ENCODE measurements around the gene FRAT2. TPM values are rescaled to one million over a fixed set of nuclear protein-coding genes. Genes with fewer than 3 reads are reported as not detected.

The FRAT2 gene
- total RNA-seq, 1 donor from 2014 or later = 38.7 TPM

GRCh38 chr10:97318772-97319651 is 15.5 kb downstream of the FRAT2 start, which contains the start of gene FRAT1:
FRAT1 (plus strand) TSS chr10:97319271; CDS start chr10:97319454, 183 bp downstream.
- H3K27me3 Mint-ChIP-seq = no peaks in the 10 kb centered on the region
- no peak for TF ChIP-seq CTCF (IDR thresholded peaks at IDR 0.05; ENCODE audit: unreplicated experiment)
- H3K4me1 Mint-ChIP-seq (ENCODE audit: low read depth) = peaks cover 26% of the 10 kb centered on the region
- peak; percentile 84 for DNase-seq (ENCODE audit: low spot score, unreplicated experiment)
- no peaks in the 10 kb centered on the region for H3K9me3 Mint-ChIP-seq (ENCODE audit: low read depth)
- H3K36me3 Mint-ChIP-seq (ENCODE audit: insufficient read depth) = no peaks in the 10 kb centered on the region
- H3K27ac Mint-ChIP-seq = peak within 1 kb of the TSS; percentile 100
- H3K4me3 Mint-ChIP-seq (ENCODE audit: low read depth) = peak within 1 kb of the TSS; percentile 88

- Mint-ChIP-seq H3K4me3 (ENCODE audit: low read depth) (no peak overlapping the region), H3K4me1 (ENCODE audit: low read depth) (peaks cover 3% of the 10 kb centered on the region), H3K27ac (no peak overlapping the region), H3K27me3 (no peaks in the 10 kb centered on the region), H3K36me3 (ENCODE audit: insufficient read depth) (no peaks in the 10 kb centered on the region), H3K9me3 (ENCODE audit: low read depth) (no peaks in the 10 kb centered on the region)
- TF ChIP-seq CTCF (IDR thresholded peaks at IDR 0.05; ENCODE audit: unreplicated experiment) = no peak
- DNase-seq (ENCODE audit: low spot score, unreplicated experiment) = no peak
These were observed 19.9 kb downstream of the FRAT2 start for GRCh38 chr10:97314671-97315070.

DNA sequence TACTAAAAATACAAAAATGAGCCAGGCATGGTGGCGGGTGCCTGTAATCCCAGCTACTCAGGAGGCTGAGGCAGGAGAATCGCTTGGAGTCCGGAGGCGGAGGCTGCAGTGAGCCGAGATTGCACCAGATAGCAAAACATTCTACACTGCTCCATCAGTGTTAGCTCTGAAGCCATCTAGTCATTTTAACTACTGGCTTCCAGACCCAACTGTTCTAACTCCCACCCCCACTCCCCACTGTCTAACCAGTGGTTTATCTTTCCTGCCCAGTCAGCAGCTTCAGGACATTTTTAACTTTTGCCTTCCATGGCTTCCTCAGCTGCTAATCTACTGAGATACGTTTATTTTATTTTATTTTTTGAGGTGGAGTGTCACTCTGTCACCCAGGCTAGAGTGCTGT is 21.6 kb downstream of the FRAT2 start:
- Mint-ChIP-seq H3K27me3 (no peaks in the 10 kb centered on the region), H3K4me3 (ENCODE audit: low read depth) (no peak overlapping the region), H3K36me3 (ENCODE audit: insufficient read depth) (no peaks in the 10 kb centered on the region), H3K27ac (no peak overlapping the region), H3K4me1 (ENCODE audit: low read depth) (no peaks in the 10 kb centered on the region), H3K9me3 (ENCODE audit: low read depth) (no peaks in the 10 kb centered on the region)
- no peak for DNase-seq (ENCODE audit: low spot score, unreplicated experiment)
- no peak for TF ChIP-seq CTCF (IDR thresholded peaks at IDR 0.05; ENCODE audit: unreplicated experiment)

GRCh38 chr10:97311111-97311626 is 23.4 kb downstream of the FRAT2 start:
- no peak overlapping the region for H3K27ac Mint-ChIP-seq
- TF ChIP-seq CTCF (IDR thresholded peaks at IDR 0.05; ENCODE audit: unreplicated experiment) = no peak
- H3K36me3 Mint-ChIP-seq (ENCODE audit: insufficient read depth) = no peaks in the 10 kb centered on the region
- no peak overlapping the region for H3K4me3 Mint-ChIP-seq (ENCODE audit: low read depth)
- H3K27me3 Mint-ChIP-seq = peaks cover 5% of the 10 kb centered on the region
- H3K4me1 Mint-ChIP-seq (ENCODE audit: low read depth) = peaks cover 4% of the 10 kb centered on the region
- no peak for DNase-seq (ENCODE audit: low spot score, unreplicated experiment)
- no peaks in the 10 kb centered on the region for H3K9me3 Mint-ChIP-seq (ENCODE audit: low read depth)

DNA sequence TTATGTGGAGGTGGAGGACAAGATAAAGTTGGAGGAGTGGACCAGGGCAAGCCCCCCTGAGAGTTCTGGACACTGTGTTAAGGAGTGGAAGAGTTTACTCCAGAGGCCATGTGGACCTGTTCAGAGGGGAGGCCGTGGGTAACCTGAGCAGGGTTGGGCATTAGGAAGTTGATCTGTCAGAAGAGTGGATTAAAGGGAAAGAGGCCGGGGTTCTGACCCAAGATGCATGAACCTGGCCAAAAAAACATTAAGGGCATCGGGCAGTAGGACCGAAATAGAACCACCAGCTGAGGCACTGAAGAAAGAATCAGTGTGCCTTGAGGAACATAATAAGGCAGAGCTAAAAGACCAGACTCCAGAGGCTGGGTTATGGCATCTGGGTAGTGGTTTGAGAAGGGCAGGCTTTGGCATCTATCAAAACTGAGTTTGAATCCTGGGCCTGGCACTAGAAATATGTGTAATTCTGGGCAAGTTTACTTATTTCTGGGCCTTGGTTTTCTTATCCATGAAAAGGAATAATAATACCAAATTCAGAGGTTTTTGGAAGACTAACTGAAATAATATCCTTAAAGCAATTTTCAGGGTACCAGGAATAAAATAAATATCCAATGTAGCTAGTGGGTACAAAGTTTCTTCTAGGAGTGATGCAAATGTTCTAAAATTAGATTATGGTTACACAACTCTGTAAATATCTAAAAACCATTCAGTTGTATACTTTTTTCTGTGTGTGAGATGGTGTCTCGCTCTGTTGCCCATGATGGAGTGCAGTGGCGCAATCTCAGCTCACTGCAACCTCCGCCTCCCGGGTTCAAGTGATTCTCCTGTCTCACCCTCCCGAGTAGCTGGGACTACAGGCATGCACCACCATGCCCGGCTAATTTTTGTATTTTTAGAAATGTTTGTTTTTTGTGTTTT is 26.4 kb downstream of the FRAT2 start:
- no peak for DNase-seq (ENCODE audit: low spot score, unreplicated experiment)
- peaks cover 4% of the 10 kb centered on the region for H3K4me1 Mint-ChIP-seq (ENCODE audit: low read depth)
- H3K27ac Mint-ChIP-seq = no peak overlapping the region
- no peaks in the 10 kb centered on the region for H3K9me3 Mint-ChIP-seq (ENCODE audit: low read depth)
- H3K4me3 Mint-ChIP-seq (ENCODE audit: low read depth) = no peak overlapping the region
- H3K27me3 Mint-ChIP-seq = peaks cover 5% of the 10 kb centered on the region
- no peaks in the 10 kb centered on the region for H3K36me3 Mint-ChIP-seq (ENCODE audit: insufficient read depth)
- no peak for TF ChIP-seq CTCF (IDR thresholded peaks at IDR 0.05; ENCODE audit: unreplicated experiment)
